Mesenchymal stem cell (in vitro differentiated cells and primary cell): ENCODE data around the gene TMEFF2.
"Not testable (repeated sequence)": the region's sequence is repeated elsewhere in the genome, so short reads cannot be mapped to it uniquely, and the experiment has no call there.

Experiments
- DNase-seq: peaks from one replicate; pipeline ENCODE4 v3.0.0-alpha.2; 2013
- H2AFZ ChIP-seq: one replicate; pipeline ENCODE4 v1.6.1; 2013; ENCODE audit warnings: low read depth, mild to moderate bottlenecking, control low read depth, inconsistent platforms, low read length, moderate library complexity
- H2AK5ac ChIP-seq: 2 replicates; pipeline ENCODE4 v1.6.1; 2013; ENCODE audit warnings: low read length, moderate library complexity, mild to moderate bottlenecking, inconsistent platforms; ENCODE audit not compliant: severe bottlenecking
- H2BK120ac ChIP-seq: one replicate; pipeline ENCODE4 v1.6.1; 2013; ENCODE audit warnings: low read depth, mild to moderate bottlenecking, inconsistent platforms, low read length, moderate library complexity
- H2BK12ac ChIP-seq, 2 experiments: one replicate each; pipeline ENCODE4 v1.6.1; 2013; ENCODE audit warnings: inconsistent platforms in 2 of 2, low read length in 2 of 2, mild to moderate bottlenecking in 2 of 2, moderate library complexity in 2 of 2, control low read depth in 1 of 2
- H2BK15ac ChIP-seq: one replicate; pipeline ENCODE4 v1.6.1; 2013; ENCODE audit warnings: mild to moderate bottlenecking, low read depth, inconsistent platforms; ENCODE audit not compliant: poor library complexity, severe bottlenecking
- H2BK5ac ChIP-seq: 2 replicates; pipeline ENCODE4 v1.6.1; 2013; ENCODE audit warnings: low read depth, mild to moderate bottlenecking, low read length, control low read depth, inconsistent platforms; ENCODE audit not compliant: poor library complexity, severe bottlenecking
- H3K14ac ChIP-seq, 2 experiments: one replicate each; pipeline ENCODE4 v1.6.1; 2013; ENCODE audit warnings: inconsistent platforms in 2 of 2, low read length in 2 of 2, control low read depth in 1 of 2, mild to moderate bottlenecking in 1 of 2, moderate library complexity in 1 of 2
- H3K18ac ChIP-seq, 2 experiments: one replicate each; pipeline ENCODE4 v1.6.1; 2013; ENCODE audit warnings: inconsistent platforms in 2 of 2, low read length in 2 of 2, control low read depth in 1 of 2, low read depth in 1 of 2, mild to moderate bottlenecking in 1 of 2
- H3K23ac ChIP-seq, 2 experiments: one replicate each; pipeline ENCODE4 v1.6.1; 2013; ENCODE audit warnings: inconsistent platforms in 2 of 2, low read length in 2 of 2, mild to moderate bottlenecking in 2 of 2, moderate library complexity in 2 of 2, control low read depth in 1 of 2
- H3K27ac ChIP-seq: 2 replicates; pipeline ENCODE4 v1.5.1; 2013; ENCODE audit warnings: mild to moderate bottlenecking, moderate library complexity, low read length, control low read depth, inconsistent platforms; ENCODE audit not compliant: poor library complexity, severe bottlenecking
- H3K27me3 ChIP-seq, 2 experiments: 2 replicates each; pipeline versions ENCODE4 v1.6.1 to v1.7.0; 2013; ENCODE audit warnings: low read length in 2 of 2, mild to moderate bottlenecking in 2 of 2, moderate library complexity in 2 of 2, control low read depth in 1 of 2, inconsistent platforms in 1 of 2; ENCODE audit not compliant: control insufficient read depth in 1 of 2, insufficient read depth in 1 of 2
- H3K36me3 ChIP-seq, 2 experiments: 2 replicates each; pipeline versions ENCODE4 v1.6.1 to v1.7.0; 2013; ENCODE audit warnings: low read length in 2 of 2, control low read depth in 1 of 2, inconsistent platforms in 1 of 2, low read depth in 1 of 2, mild to moderate bottlenecking in 1 of 2; ENCODE audit not compliant: insufficient read depth in 2 of 2, control insufficient read depth in 1 of 2
- H3K4ac ChIP-seq, 2 experiments: one replicate each; pipeline ENCODE4 v1.6.1; 2013; ENCODE audit warnings: inconsistent platforms in 2 of 2, low read length in 2 of 2, mild to moderate bottlenecking in 2 of 2, moderate library complexity in 2 of 2, control low read depth in 1 of 2, low read depth in 1 of 2
- H3K4me1 ChIP-seq: 2 replicates; pipeline ENCODE4 v1.6.1; 2013; ENCODE audit warnings: low read depth, low read length, control low read depth; ENCODE audit not compliant: control insufficient read depth, insufficient read depth
- H3K4me2 ChIP-seq: 2 replicates; pipeline ENCODE4 v1.6.1; 2013; ENCODE audit warnings: low read length, mild to moderate bottlenecking, inconsistent platforms; ENCODE audit not compliant: poor library complexity, severe bottlenecking
- H3K4me3 ChIP-seq, 2 experiments: 2 replicates each; pipeline versions ENCODE4 v1.5.1 to v1.7.0; 2013; ENCODE audit warnings: low read length in 2 of 2, mild to moderate bottlenecking in 2 of 2, control low read depth in 1 of 2, low read depth in 1 of 2; ENCODE audit not compliant: insufficient read depth in 1 of 2
- H3K79me1 ChIP-seq: replicated peaks from 2 replicates; pipeline ENCODE4 v1.6.1; 2013; ENCODE audit warnings: mild to moderate bottlenecking, control low read depth, low read length, inconsistent platforms; ENCODE audit not compliant: poor library complexity, severe bottlenecking
- H3K9ac ChIP-seq: 2 replicates; pipeline ENCODE4 v1.7.0; 2013; ENCODE audit warnings: mild to moderate bottlenecking, low read length, moderate library complexity
- H3K9me3 ChIP-seq: 2 replicates; pipeline ENCODE4 v1.7.0; 2013; ENCODE audit warnings: mild to moderate bottlenecking, low read length; ENCODE audit not compliant: control insufficient read depth
- H4K8ac ChIP-seq: one replicate; pipeline ENCODE4 v1.6.1; 2013; ENCODE audit warnings: inconsistent platforms, mild to moderate bottlenecking, low read length, moderate library complexity
- H4K91ac ChIP-seq: one replicate; pipeline ENCODE4 v1.6.1; 2013; ENCODE audit warnings: mild to moderate bottlenecking, low read length, inconsistent platforms
- WGBS: methylation state at CpG from one replicate; pipeline ENCODE4 v1.1.7; 2013; ENCODE audit warnings: mixed read lengths; 5-methylcytosine and 5-hydroxymethylcytosine counted together

TMEFF2 gene

GRCh38 chr2:191926671-191927070 is 268.1 kb downstream of the TMEFF2 start:
- no peak overlapping the region for H2BK5ac ChIP-seq
- no peaks in the 10 kb centered on the region for H3K79me1 ChIP-seq
- no peak overlapping the region for H4K8ac ChIP-seq
- no peak overlapping the region for H3K4me3 ChIP-seq
- no peak overlapping the region for H3K4ac ChIP-seq
- no peaks in the 10 kb centered on the region for H3K9me3 ChIP-seq
- WGBS: no CpG with 5 or more reads among the region's 1 CpG
- H3K23ac ChIP-seq: no peak overlapping the region
- no peak overlapping the region for H3K4me2 ChIP-seq
- H3K18ac ChIP-seq: no peak overlapping the region
- peaks cover 4% of the 10 kb centered on the region for H3K4me1 ChIP-seq
- no peak overlapping the region for H2BK15ac ChIP-seq
- H3K14ac ChIP-seq: no peak overlapping the region
- no peak overlapping the region for H2AFZ ChIP-seq
- H4K91ac ChIP-seq: no peak overlapping the region
- no peak for DNase-seq
- H2BK120ac ChIP-seq: no peak overlapping the region
- H2AK5ac ChIP-seq: no peak overlapping the region
- no peak overlapping the region for H3K9ac ChIP-seq
- no peaks in the 10 kb centered on the region for H3K27me3 ChIP-seq
- H3K36me3 ChIP-seq: no peaks in the 10 kb centered on the region
- no peak overlapping the region for H2BK12ac ChIP-seq
- H3K27ac ChIP-seq: peak overlapping the region; percentile 51

- Histone ChIP-seq H3K14ac (no peak overlapping the region), H3K9ac (no peak overlapping the region), H4K8ac (no peak overlapping the region), H3K27ac (peak overlapping the region; percentile 13), H4K91ac (no peak overlapping the region), H3K9me3 (no peaks in the 10 kb centered on the region), H3K18ac (no peak overlapping the region), H2BK5ac (no peak overlapping the region), H3K27me3 (no peaks in the 10 kb centered on the region), H3K4me1 (peaks cover 2% of the 10 kb centered on the region), H2BK12ac (no peak overlapping the region), H3K4ac (no peak overlapping the region), H3K4me3 (no peak overlapping the region), H3K4me2 (no peak overlapping the region), H2AFZ (no peak overlapping the region), H2BK120ac (no peak overlapping the region), H3K23ac (no peak overlapping the region), H3K79me1 (no peaks in the 10 kb centered on the region), H3K36me3 (peaks cover 0 to 3% of the 10 kb centered on the region in 2 experiments), H2AK5ac (no peak overlapping the region), H2BK15ac (no peak overlapping the region)
- DNase-seq: no peak
These were observed 271.1 kb downstream of the TMEFF2 start for GRCh38 chr2:191923652-191923997.

GRCh38 chr2:191922736-191923651 is 271.7 kb downstream of the TMEFF2 start:
- H2BK120ac ChIP-seq: no peak overlapping the region

GRCh38 chr2:191921650-191922049 is 273.1 kb downstream of the TMEFF2 start:
- H2BK5ac ChIP-seq, H2AFZ ChIP-seq, H3K23ac ChIP-seq, H4K8ac ChIP-seq, H4K91ac ChIP-seq, H2AK5ac ChIP-seq, H2BK12ac ChIP-seq, H3K4me1 ChIP-seq, H3K4ac ChIP-seq, H3K14ac ChIP-seq, DNase-seq, H3K9ac ChIP-seq, H2BK120ac ChIP-seq, H3K4me3 ChIP-seq, H3K27me3 ChIP-seq, H3K79me1 ChIP-seq, H3K27ac ChIP-seq, H3K36me3 ChIP-seq, H2BK15ac ChIP-seq, H3K4me2 ChIP-seq, H3K18ac ChIP-seq, H3K9me3 ChIP-seq: not testable (repeated sequence)
- WGBS: over 99% methylated on average over 28 of the region's 32 CpGs

More at GRCh38 chr2:191922736-191923651, 271.7 kb downstream of the TMEFF2 start:
- Histone ChIP-seq H3K23ac (no peak overlapping the region), H2BK15ac (no peak overlapping the region), H3K79me1 (no peaks in the 10 kb centered on the region), H4K91ac (no peak overlapping the region), H3K14ac (no peak overlapping the region), H3K27ac (peak overlapping the region; percentile 73), H4K8ac (no peak overlapping the region), H2AK5ac (no peak overlapping the region), H2BK5ac (no peak overlapping the region), H3K9ac (no peak overlapping the region), H2BK12ac (no peak overlapping the region), H3K4me1 (peaks cover 2% of the 10 kb centered on the region), H3K4me2 (no peak overlapping the region), H2AFZ (no peak overlapping the region), H3K36me3 (peaks cover 0 to 3% of the 10 kb centered on the region in 2 experiments), H3K4ac (no peak overlapping the region), H3K27me3 (no peaks in the 10 kb centered on the region), H3K4me3 (no peak overlapping the region), H3K9me3 (no peaks in the 10 kb centered on the region), H3K18ac (no peak overlapping the region)
- no peak for DNase-seq
- 98% methylated on average over 19 of the region's 20 CpGs for WGBS
